HFFc6 (cell line): ENCODE data around the gene CCDC71L. TPM values are rescaled to one million over a fixed set of nuclear protein-coding genes. Genes with fewer than 3 reads are reported as not detected.
A peak's percentile ranks its signal among the peaks of the same experiment; 100 is the strongest.
"Not testable (repeated sequence)": the region's sequence is repeated elsewhere in the genome, so short reads cannot be mapped to it uniquely, and the experiment has no call there.

Source experiments
- DNase-seq: peaks from one replicate; pipeline ENCODE4 v3.0.0-alpha.2; 2018
- H3K27ac Mint-ChIP-seq: 2 replicates; pipeline ENCODE4 v1.8.0; 2020; ENCODE audit warnings: mild to moderate bottlenecking, mixed read lengths
- H3K27me3 Mint-ChIP-seq: 2 replicates; pipeline ENCODE4 v1.8.0; 2021; ENCODE audit warnings: mild to moderate bottlenecking, moderate library complexity, mixed read lengths; ENCODE audit not compliant: insufficient read depth
- H3K36me3 Mint-ChIP-seq: 2 replicates; pipeline ENCODE4 v1.8.0; 2021; ENCODE audit warnings: low read depth, mixed read lengths
- H3K4me1 Mint-ChIP-seq: 2 replicates; pipeline ENCODE4 v1.8.0; 2020; ENCODE audit warnings: low read depth, mixed read lengths
- H3K4me3 Mint-ChIP-seq: 2 replicates; pipeline ENCODE4 v1.8.0; 2020; ENCODE audit warnings: mild to moderate bottlenecking, moderate library complexity, mixed read lengths
- H3K9me3 Mint-ChIP-seq: 2 replicates; pipeline ENCODE4 v1.8.0; 2020; ENCODE audit warnings: mild to moderate bottlenecking, mixed read lengths
- CTCF ChIP-seq: fragments of 200-600 bp; sonication (generic); IDR thresholded peaks from 2 replicates; pipeline ENCODE4 v1.5.0; 2021; ENCODE audit warnings: antibody characterized with exemption, mild to moderate bottlenecking
- long read RNA-seq: library from polyadenylated mRNA; unstranded; transcript quantifications from one replicate; pipeline ENCODE4 v2.0.0, GENCODE V29; 2019
- total RNA-seq, 6 experiments: library from RNA; stranded (reverse); fragmentation: NEBNext Ultra II Directional; extraction: Animal tissue kit (Norgen Biotek cat#: 25700); gene quantifications; 2 replicates in 1 of 6; 3 replicates in 5 of 6; pipeline ENCODE4 v1.2.3, GENCODE V29; 2021

CCDC71L gene
- 100 to 1,000 TPM; 109 to 154 (median 119) TPM for total RNA-seq
- long read RNA-seq, full-length matches to known transcripts, result 22 of 23 reads
- long read RNA-seq, partial matches to known transcripts, result 0 of 23 reads
- long read RNA-seq, other reads (novel, unspliced or antisense), result 1 of 23 reads

GRCh38 chr7:106660862-106661720 is at the start of gene CCDC71L:
Gene CCDC71L (minus strand): TSS chr7:106661158. CDS start chr7:106660896, 262 bp downstream.
- H3K36me3 Mint-ChIP-seq, result peaks cover 39% of the 10 kb centered on the region
- peak within 1 kb of the TSS; percentile 91 for H3K27ac Mint-ChIP-seq
- H3K4me3 Mint-ChIP-seq, result peak within 1 kb of the TSS; percentile 96
- H3K27me3 Mint-ChIP-seq, result peaks cover 3% of the 10 kb centered on the region
- no peak for TF ChIP-seq CTCF
- H3K4me1 Mint-ChIP-seq, result peaks cover 48% of the 10 kb centered on the region
- H3K9me3 Mint-ChIP-seq, result peaks cover 6% of the 10 kb centered on the region; the same call in 1 of the 2 replicates
- DNase-seq, result peak; percentile 94

GRCh38 chr7:106709604-106710003 is 48.6 kb upstream of the CCDC71L start:
- not testable (repeated sequence) for H3K4me3 Mint-ChIP-seq, H3K27me3 Mint-ChIP-seq, H3K27ac Mint-ChIP-seq, DNase-seq
- Mint-ChIP-seq H3K9me3 (peaks cover 17% of the 10 kb centered on the region), H3K36me3 (peaks cover 36% of the 10 kb centered on the region), H3K4me1 (peaks cover 26% of the 10 kb centered on the region)

- Mint-ChIP-seq H3K36me3 (peaks cover 9% of the 10 kb centered on the region), H3K4me3 (no peak overlapping the region), H3K9me3 (no peaks in the 10 kb centered on the region), H3K27ac (no peak overlapping the region), H3K27me3 (no peaks in the 10 kb centered on the region; the same call in 1 of the 2 replicates), H3K4me1 (peaks cover 22% of the 10 kb centered on the region)
- no peak for DNase-seq
- TF ChIP-seq CTCF, result no peak
Observed at GRCh38 chr7:106704000-106704840, 43.3 kb upstream of the CCDC71L start.

GRCh38 chr7:106693677-106694353 is 32.9 kb upstream of the CCDC71L start:
- TF ChIP-seq CTCF, result no peak
- Mint-ChIP-seq H3K36me3 (peaks cover 14% of the 10 kb centered on the region; the same call in 1 of the 2 replicates), H3K27me3 (no peaks in the 10 kb centered on the region), H3K4me1 (peaks cover 17% of the 10 kb centered on the region), H3K9me3 (peaks cover 8% of the 10 kb centered on the region; the same call in 1 of the 2 replicates), H3K27ac (no peak overlapping the region), H3K4me3 (no peak overlapping the region)
- no peak for DNase-seq

- Mint-ChIP-seq H3K9me3 (peaks cover 9% of the 10 kb centered on the region; the same call in 1 of the 2 replicates), H3K27me3 (no peaks in the 10 kb centered on the region), H3K36me3 (peaks cover 21% of the 10 kb centered on the region), H3K27ac (no peak overlapping the region), H3K4me3 (no peak overlapping the region), H3K4me1 (peaks cover 17% of the 10 kb centered on the region)
- no peak for TF ChIP-seq CTCF
- no peak for DNase-seq
Observed at GRCh38 chr7:106692450-106693051, 31.6 kb upstream of the CCDC71L start.

- DNase-seq, H3K4me1 Mint-ChIP-seq, H3K27me3 Mint-ChIP-seq, H3K4me3 Mint-ChIP-seq, H3K27ac Mint-ChIP-seq: not testable (repeated sequence)
- H3K36me3 Mint-ChIP-seq, result peaks cover 37% of the 10 kb centered on the region
- peaks cover 23% of the 10 kb centered on the region for H3K9me3 Mint-ChIP-seq
Observed at GRCh38 chr7:106688161-106688560, 27.2 kb upstream of the CCDC71L start.
